G401.6 (cell line): Measurements from ENCODE around the gene TGFB2.
"Not testable (repeated sequence)": the region's sequence is repeated elsewhere in the genome, so short reads cannot be mapped to it uniquely, and the experiment has no call there.

Experiments
- FAIRE-seq: peaks from 2 replicates; lab custom pipeline; 2012; peaks lifted over from hg19 to GRCh38; lab: Jason Lieb, UNC

Gene TGFB2

DNA sequence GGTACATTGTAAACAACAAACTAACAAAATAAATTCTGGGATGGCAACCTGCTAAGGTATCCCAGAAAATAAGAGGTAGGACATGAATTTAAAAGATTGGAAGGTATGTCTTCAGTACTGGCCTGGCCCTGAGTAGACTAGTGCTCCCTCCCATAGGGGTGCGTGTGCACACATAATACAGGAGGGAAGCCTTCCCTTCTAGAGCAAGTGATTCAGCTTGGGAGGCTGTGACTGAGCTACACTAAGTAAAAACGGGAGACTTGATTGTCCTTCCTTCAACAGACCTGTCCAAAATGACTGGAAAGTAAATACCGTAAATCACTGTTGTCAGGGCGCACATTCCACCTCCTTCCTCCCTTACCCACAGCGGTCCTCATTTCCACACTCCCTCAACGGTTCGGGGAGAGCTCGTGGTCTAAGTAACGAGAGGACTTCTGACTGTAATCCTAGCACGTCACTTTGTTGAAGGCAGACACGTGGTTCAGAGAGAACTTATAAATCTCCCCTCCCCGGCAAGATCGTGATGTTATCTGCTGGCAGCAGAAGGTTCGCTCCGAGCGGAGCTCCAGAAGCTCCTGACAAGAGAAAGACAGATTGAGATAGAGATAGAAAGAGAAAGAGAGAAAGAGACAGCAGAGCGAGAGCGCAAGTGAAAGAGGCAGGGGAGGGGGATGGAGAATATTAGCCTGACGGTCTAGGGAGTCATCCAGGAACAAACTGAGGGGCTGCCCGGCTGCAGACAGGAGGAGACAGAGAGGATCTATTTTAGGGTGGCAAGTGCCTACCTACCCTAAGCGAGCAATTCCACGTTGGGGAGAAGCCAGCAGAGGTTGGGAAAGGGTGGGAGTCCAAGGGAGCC is at the start of gene TGFB2:
TSS of gene TGFB2 (plus strand) at position 523 of the 859 bp plus-strand sequence. CDS start 1,366 bp downstream, outside the sequence.
- no peak for FAIRE-seq

DNA sequence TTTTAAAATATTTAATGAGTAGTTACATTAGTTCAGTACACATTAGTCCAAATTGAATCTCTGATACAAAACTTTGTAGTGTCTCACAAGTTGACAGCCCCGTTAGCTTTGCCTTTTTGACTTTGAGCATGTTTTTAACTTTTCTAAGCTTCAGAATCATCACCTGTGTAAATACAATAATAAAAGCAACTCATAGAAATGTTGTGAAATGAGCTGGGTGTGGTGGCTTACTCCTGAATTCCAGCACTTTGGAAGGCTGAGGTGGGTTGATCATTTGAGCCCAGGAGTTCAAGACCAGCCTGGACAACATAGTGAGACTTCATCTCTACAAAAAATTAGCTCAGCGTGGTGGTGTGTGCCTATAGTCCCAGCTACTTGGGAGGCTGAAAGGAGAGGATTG is 49.0 kb upstream of the TGFB2 start:
- no peak for FAIRE-seq

- FAIRE-seq = no peak
Observed at GRCh38 chr1:218297461-218297860, 47.7 kb upstream of the TGFB2 start.

DNA sequence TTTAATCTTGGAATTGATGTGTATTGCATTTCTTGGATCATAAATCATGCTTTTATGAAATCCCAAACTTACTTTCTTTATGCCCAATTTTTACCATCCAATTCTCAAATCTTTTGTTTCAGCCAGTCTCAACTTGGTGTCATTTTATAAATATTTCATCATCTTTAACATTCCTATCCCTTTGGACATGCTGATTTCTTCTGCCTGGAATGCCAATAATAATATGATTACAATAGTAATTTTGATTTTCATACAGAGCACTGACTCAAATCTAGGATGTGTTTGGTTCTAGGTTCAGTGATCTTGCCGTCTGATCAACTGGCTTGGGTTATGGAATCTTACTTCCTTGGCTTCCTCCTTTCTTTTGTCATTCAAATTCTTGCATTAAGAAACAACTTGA is 47.3 kb upstream of the TGFB2 start:
- no peak for FAIRE-seq

- no peak for FAIRE-seq
Observed at GRCh38 chr1:218298398-218298797, 46.7 kb upstream of the TGFB2 start.

GRCh38 chr1:218299416-218299815 is 45.7 kb upstream of the TGFB2 start:
- peak; percentile 87 for FAIRE-seq

DNA sequence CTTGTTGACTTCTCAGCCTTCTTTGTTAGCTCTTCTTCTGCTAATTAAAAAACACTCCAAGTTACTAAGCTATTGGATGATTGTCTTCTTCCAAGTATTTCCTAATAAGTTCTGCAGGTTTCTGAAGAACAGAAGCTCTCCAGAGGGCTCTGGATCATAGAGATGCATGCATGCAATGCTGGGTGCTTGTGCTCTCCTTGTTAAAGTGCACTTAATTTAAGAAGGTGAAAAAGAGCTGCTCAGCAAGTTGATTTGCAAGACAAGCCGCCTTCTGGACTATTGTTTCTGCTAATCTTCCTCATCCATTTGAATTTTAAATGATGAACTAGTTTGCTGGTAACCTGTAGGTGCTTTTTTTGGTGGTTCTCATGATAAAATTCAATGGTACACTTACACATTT is 43.9 kb upstream of the TGFB2 start:
- no peak for FAIRE-seq

DNA sequence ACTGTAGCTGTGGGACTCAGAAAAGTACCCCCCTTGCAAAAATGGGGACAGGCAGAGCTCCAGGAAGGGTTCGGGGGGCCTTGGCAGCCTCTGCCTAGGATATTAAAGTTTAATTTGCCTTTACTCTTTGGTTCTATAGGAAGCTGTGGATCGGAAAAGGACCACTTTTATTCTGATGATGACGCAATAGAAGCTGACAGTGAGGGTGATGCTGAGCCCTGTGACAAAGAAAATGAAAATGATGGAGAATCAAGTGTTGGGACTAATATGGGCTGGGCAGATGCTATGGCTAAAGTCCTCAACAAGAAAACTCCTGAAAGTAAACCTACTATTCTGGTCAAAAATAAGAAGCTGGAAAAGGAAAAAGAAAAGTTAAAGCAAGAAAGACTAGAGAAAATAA is 43.0 kb upstream of the TGFB2 start:
- FAIRE-seq = no peak

DNA sequence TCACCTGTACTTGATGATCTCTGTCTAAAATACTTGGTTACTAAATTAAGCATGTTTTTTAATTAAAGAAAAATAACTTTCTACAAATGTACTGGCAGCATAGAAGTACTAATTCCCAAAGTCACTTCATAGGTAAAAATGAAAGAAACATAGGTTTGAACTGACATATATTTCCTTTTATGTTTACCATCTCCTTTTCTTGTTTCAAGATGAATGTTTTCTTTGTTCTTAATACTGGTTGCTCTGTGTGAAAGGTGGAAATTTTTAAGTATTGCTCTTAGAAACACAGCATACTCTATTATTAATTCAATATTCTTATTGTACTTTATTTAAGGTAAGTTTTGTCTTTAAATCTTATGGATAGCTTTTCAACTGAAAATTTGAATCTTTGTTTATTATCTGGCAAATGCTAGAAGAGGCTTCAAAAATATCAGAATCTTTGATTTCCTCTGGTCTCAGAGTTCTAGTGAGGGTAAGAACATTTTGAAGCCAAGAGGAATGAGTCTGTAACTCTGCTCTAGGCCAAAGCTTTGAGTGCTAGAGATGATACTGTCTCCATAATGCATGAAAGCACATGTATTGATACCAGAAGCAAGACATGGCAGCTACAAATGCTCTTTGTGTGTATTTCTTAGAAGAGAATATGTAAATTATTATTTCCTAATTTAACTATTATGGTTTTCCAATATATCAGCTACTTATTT is 41.8 kb upstream of the TGFB2 start:
- no peak for FAIRE-seq

GRCh38 chr1:218304281-218305039 is 40.7 kb upstream of the TGFB2 start:
- FAIRE-seq = no peak

- FAIRE-seq = no peak
Observed at GRCh38 chr1:218305472-218306064, 39.6 kb upstream of the TGFB2 start.

GRCh38 chr1:218312509-218312908 is 32.6 kb upstream of the TGFB2 start:
- no peak for FAIRE-seq

DNA sequence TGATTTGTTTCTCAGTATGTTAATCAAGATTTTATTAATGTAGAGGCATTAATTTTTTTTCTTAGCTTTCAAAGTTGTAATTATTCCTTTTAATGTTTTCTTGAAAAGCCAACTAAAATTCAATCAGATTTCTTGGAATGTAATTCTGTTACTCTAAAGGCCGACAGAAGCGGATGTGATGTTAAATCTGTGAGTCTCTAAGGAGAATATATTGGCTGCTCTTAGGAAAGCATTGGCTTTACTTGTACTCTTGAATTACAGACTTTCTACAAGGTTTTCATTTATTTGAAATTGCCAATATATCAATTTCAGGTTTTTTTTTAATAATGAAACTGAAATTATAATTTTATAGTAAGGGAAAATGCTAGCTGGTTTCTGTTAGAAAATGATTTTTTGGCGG is 30.8 kb upstream of the TGFB2 start:
- FAIRE-seq = no peak

DNA sequence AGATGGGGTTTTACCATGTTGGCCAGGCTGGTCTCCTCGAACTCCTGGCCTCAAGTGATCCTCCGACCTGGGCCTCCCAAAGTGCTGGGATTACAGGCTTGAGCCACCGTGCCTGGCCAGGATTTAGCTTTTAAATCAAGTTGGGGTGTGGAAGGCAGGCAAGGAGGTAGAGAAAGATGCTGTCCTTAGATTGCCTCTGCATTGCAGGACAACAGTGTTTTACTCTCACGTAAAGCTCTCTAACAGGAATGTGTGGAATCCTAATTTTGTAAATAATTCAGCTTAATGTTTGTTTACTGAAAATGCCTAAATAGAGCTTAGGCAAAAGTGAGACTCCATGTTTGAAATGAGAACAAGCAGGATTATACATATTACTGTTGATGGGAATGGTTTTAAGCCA is 29.5 kb upstream of the TGFB2 start:
- FAIRE-seq = no peak

GRCh38 chr1:218317061-218317460 is 28.1 kb upstream of the TGFB2 start:
- FAIRE-seq = no peak

- not testable (repeated sequence) for FAIRE-seq
Observed at GRCh38 chr1:218320182-218320581, 25.0 kb upstream of the TGFB2 start.

DNA sequence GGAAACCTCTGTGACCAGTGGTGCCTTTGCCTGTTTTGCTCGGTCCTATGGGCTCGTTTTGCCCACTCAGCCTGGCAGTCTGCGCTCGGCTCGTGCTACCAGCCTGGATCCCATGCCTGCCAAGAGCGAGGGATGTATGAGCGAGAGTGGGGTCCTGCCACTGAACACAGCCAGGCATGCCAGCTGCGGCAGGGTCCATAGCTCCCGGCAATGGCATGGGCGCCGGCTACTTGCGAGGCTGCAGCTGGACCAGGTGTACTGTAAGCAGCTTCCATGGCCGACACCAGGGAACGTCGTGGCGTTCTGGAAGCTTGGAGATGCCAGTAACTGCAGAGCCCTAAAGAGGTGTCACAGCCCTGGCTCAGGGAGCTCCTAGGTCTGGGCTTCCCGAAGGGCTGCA is 22.4 kb upstream of the TGFB2 start:
- no peak for FAIRE-seq

GRCh38 chr1:218323568-218324225 is 21.4 kb upstream of the TGFB2 start:
- FAIRE-seq = no peak

DNA sequence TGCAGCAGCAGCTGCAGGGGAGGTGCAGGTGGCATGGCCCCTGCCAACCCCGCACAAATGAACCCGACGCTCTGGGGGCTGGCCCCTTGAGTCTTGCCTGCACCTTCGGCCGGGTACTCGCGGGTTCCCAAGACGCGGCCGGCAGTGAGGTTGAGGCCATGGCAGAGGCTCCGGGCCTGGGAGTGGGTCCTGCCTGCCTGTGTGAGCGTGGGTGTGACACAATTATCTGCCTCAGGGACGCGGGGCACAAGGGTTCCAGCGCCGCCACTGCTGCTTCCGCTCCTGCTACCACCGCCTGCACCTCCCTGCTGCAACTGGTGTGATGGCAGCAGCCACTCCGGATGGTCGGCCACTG is 20.9 kb upstream of the TGFB2 start:
- no peak for FAIRE-seq

DNA sequence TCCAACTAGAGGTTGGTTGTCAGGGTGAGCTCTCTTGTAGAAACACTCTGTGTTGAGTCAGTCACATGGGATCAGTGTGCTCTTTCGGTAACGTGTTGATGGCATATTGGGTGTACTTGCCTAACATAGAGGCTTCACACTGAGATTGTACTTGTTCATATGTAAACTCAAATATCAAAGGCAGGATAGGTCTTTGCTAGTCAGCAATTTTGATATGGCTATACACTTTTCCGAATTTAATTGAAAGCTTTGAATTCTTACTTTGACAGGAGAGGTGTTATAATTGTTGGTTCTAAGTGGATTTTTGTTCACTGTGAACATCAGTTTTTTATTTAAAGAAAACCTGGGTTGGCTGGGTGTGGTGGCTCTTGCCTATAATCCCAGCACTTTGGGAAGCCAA is 16.4 kb upstream of the TGFB2 start:
- no peak for FAIRE-seq

- peak; percentile 59 for FAIRE-seq
Observed at GRCh38 chr1:218330043-218330623, 15.0 kb upstream of the TGFB2 start.

DNA sequence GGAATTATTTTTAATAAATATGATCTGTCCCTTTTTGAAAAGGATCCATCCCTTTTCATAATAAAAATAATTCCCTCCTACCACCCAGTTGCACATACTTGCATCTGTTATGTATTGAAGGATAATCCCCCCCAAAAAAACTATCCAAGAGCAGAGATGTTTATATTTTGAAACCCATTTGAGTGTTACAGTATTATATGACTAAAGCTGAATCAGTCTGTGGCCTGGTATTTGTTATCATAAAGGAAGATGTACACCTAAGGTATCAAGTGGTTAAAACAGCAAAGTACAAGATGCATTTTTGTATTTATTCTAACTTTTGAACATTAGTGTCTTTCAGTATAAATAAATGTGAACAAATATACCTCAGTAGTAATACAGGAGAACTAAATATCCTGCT is 12.7 kb upstream of the TGFB2 start:
- FAIRE-seq = no peak
